GM06990 (cell line): ENCODE results near the gene IGFBP5.

Experiments used
- DNase-seq: peaks from one replicate; pipeline ENCODE4 v3.0.0-alpha.2; 2011; ENCODE audit not compliant: insufficient read length; ENCODE audit errors: extremely low read depth
- H3K27me3 ChIP-seq: replicated peaks from 2 replicates; pipeline ENCODE4 v1.6.0; 2011; ENCODE audit warnings: low read length; ENCODE audit not compliant: control insufficient read depth, insufficient read depth
- H3K36me3 ChIP-seq: 2 replicates; pipeline ENCODE4 v1.5.1; 2011; ENCODE audit warnings: low read length; ENCODE audit not compliant: control insufficient read depth, insufficient read depth
- H3K4me3 ChIP-seq: replicated peaks from 2 replicates; pipeline ENCODE4 v1.5.1; 2011; ENCODE audit warnings: low read depth, mild to moderate bottlenecking, control low read depth, low read length
- TF ChIP-seq, protein P1 (sequence below): IDR thresholded peaks from 2 replicates; pipeline ENCODE4 v1.5.1; 2011; ENCODE audit warnings: low read length, control low read depth, mild to moderate bottlenecking, inconsistent platforms; ENCODE audit not compliant: insufficient read depth, poor library complexity, severe bottlenecking

Gene IGFBP5

DNA sequence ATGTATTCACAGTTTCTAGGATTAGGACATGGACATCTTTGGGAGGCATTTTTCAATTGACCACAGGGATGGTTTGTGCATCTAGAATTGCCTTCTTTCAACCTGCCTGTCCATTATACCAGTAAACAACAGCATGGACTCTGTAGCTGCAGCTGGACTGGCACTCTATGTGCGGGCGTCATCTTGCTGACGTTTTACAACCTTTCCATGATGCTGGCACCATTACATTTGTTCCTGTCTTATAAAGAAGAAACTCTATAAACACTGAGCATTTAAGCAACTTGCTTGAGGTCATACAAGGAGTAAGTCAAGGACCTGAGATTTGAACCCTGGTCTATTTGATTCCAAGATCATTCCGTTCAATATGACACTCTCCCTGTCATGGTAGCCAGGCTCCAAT lies 25.4 kb upstream of the IGFBP5 start:
- TF ChIP-seq, protein P1, sequence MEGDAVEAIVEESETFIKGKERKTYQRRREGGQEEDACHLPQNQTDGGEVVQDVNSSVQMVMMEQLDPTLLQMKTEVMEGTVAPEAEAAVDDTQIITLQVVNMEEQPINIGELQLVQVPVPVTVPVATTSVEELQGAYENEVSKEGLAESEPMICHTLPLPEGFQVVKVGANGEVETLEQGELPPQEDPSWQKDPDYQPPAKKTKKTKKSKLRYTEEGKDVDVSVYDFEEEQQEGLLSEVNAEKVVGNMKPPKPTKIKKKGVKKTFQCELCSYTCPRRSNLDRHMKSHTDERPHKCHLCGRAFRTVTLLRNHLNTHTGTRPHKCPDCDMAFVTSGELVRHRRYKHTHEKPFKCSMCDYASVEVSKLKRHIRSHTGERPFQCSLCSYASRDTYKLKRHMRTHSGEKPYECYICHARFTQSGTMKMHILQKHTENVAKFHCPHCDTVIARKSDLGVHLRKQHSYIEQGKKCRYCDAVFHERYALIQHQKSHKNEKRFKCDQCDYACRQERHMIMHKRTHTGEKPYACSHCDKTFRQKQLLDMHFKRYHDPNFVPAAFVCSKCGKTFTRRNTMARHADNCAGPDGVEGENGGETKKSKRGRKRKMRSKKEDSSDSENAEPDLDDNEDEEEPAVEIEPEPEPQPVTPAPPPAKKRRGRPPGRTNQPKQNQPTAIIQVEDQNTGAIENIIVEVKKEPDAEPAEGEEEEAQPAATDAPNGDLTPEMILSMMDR = no peak
- H3K27me3 ChIP-seq = no peaks in the 10 kb centered on the region; the same call in 1 of the 2 replicates
- no peak for DNase-seq
- no peaks in the 10 kb centered on the region for H3K36me3 ChIP-seq
- H3K4me3 ChIP-seq = no peak overlapping the region

DNA sequence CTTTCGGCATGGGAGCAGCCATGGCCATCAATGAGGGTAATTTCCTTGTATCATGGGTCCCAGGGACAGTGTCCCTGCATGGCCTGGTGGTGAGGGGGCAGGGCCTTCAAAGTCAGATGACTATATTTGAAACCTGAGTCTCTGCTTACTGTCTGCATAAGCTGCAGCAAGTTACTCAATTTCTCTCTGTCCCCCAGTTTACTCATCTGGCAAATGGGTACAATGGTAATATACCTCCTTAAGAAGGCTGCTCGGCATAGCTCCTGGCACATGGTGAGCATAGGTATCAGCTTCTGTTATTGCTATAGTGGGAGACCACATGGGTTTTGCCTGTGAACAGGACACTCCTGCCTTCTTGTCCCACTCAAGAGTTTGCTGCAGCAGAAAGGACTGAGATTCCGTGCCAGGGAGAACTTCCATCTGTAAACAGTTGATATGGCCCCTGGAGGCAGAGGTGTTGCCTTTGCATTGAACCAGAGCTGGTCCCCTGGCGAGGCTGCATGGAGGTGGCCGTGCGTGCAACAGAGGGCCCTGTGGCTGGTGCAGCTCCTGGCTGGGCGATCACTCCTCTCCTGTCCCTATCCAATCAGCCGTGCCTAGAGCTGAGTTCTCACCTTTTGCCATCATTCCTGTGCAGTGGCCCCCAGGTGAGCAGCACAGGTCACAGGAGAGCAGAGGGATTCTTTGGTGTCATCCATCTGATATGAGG lies 22.7 kb upstream of the IGFBP5 start:
- H3K4me3 ChIP-seq = no peak overlapping the region
- H3K27me3 ChIP-seq = no peaks in the 10 kb centered on the region; the same call in 1 of the 2 replicates
- no peak for DNase-seq
- H3K36me3 ChIP-seq = no peaks in the 10 kb centered on the region
- TF ChIP-seq, protein P1 = no peak

DNA sequence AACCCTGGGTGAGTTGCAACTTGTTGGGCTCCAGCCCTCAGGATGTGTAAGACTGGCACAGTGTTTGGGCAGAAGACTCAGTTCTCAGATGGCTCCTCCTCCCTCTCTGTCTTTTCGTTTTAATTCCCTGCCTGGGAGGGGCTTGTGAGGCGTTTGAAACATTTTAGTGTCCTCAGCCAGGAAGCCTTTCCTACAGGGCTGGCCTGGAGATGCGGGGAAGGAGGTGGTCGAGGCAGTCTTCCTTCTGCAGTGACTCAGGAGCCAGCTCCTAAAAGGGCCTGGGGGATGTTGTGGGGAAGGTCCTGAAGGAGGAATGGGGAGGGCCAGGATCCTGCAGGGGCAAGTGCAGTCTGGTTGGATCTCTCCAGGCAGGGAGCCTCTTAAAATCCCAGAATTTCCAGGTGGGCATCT lies 22.1 kb upstream of the IGFBP5 start:
- H3K27me3 ChIP-seq = no peaks in the 10 kb centered on the region; the same call in 1 of the 2 replicates
- no peak overlapping the region for H3K4me3 ChIP-seq
- DNase-seq = no peak
- H3K36me3 ChIP-seq = no peaks in the 10 kb centered on the region
- TF ChIP-seq, protein P1 = no peak

DNA sequence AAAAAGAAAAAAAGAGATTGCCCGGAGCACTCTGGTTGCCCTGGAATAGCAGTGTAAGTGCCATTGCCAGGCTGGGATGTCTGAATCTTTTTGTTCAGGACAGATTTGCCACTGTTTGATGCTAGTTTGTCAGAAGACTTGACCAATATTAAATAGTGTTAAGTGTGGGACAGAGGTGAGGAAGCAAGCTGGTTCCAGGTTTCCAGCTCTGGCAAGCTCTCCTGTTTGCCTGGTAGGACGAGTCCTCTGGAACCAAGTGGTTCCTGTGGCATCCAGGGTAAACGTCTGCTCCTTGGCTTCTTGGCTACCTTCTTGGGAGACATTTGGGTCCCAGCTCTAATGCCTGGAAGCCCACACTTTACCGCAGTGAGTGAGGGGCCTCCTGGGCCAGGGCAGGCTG lies 20.8 kb upstream of the IGFBP5 start:
- no peaks in the 10 kb centered on the region; the same call in 1 of the 2 replicates for H3K27me3 ChIP-seq
- TF ChIP-seq, protein P1 = no peak
- H3K36me3 ChIP-seq = no peaks in the 10 kb centered on the region
- DNase-seq = no peak
- H3K4me3 ChIP-seq = no peak overlapping the region

DNA sequence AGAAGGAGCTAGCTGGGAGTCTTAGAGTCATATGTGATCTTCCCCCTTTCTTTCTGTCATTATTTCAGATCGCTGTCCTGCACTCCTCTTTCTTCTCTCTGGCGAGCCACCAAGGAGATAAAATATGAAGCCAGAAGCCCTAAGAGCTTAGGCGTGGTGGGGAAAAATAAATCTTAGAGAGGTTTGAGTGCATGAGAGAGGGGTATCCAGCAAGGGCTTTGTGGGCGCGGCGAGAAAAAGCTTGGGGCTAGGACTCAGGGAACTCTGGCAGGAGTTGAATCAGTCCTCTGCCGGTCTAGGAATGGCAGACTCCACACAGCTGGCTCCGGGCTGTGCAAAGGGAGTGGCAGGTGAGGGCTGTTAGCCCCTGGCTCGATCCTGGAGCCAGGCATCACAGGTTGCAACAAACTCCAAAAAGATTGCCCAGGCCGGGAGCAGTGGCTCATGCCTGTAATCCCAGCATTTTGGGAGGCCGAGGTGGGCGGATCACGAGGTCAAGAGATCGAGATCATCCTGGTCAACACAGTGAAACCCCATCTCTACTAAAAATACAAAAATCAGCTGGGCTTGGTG lies 20.1 kb upstream of the IGFBP5 start:
- no peak overlapping the region for H3K4me3 ChIP-seq
- DNase-seq = no peak
- no peaks in the 10 kb centered on the region for H3K36me3 ChIP-seq
- H3K27me3 ChIP-seq = no peaks in the 10 kb centered on the region; the same call in 1 of the 2 replicates
- TF ChIP-seq, protein P1 = no peak
